GM12878 (cell line): ENCODE data around the gene CLIC3.

Experiments
- BACH1 ChIP-seq: fragments of 450-650 bp; IDR thresholded peaks from 2 replicates; pipeline ENCODE4 v1.6.1; 2017; ENCODE audit warnings: mild to moderate bottlenecking, borderline replicate concordance
- CREM ChIP-seq: IDR thresholded peaks from 2 replicates; pipeline ENCODE4 v1.6.1; 2014; ENCODE audit warnings: antibody characterized with exemption, low read depth
- CTCF ChIP-seq, 3 experiments: IDR thresholded peaks in 2 of 3; conservative IDR thresholded peaks in 1 of 3; 2 replicates each; pipeline ENCODE4 v1.5.1; 2011; ENCODE audit warnings: low read depth in 3 of 3, low read length in 3 of 3, mild to moderate bottlenecking in 3 of 3, control low read depth in 2 of 3, moderate library complexity in 2 of 3, inconsistent platforms in 1 of 3, mixed read lengths in 1 of 3; ENCODE audit not compliant: control insufficient read depth in 2 of 3, insufficient read depth in 1 of 3; ENCODE audit errors: extremely low read depth in 1 of 3
- ESRRA ChIP-seq: IDR thresholded peaks from 2 replicates; pipeline ENCODE4 v1.6.1; 2012; ENCODE audit warnings: mild to moderate bottlenecking, low read length, improper control_type of control experiment
- EZH2 ChIP-seq: IDR thresholded peaks from 2 replicates; pipeline ENCODE4 v1.6.1; 2012; ENCODE audit warnings: low read depth, mild to moderate bottlenecking, control low read depth, inconsistent platforms, low read length, borderline replicate concordance; ENCODE audit not compliant: control insufficient read depth
- FOXK2 ChIP-seq: fragments of 450-650 bp; IDR thresholded peaks from 2 replicates; pipeline ENCODE4 v1.6.1; 2017; ENCODE audit warnings: mild to moderate bottlenecking, moderate library complexity
- MXI1 ChIP-seq: fragments of 150-350 bp; IDR thresholded peaks from 2 replicates; pipeline ENCODE4 v1.6.1; 2011; ENCODE audit warnings: low read depth, mild to moderate bottlenecking, inconsistent platforms, low read length, improper control_type of control experiment
- POLR2A ChIP-seq: IDR thresholded peaks from 2 replicates; pipeline ENCODE4 v1.6.1; 2011; ENCODE audit warnings: low read depth, mild to moderate bottlenecking, low read length
- POLR2AphosphoS5 ChIP-seq: IDR thresholded peaks from 2 replicates; pipeline ENCODE4 v1.6.1; 2011; ENCODE audit warnings: mild to moderate bottlenecking, low read length, inconsistent platforms
- RAD21 ChIP-seq: IDR thresholded peaks from 2 replicates; pipeline ENCODE4 v1.6.1; 2011; ENCODE audit warnings: mild to moderate bottlenecking, low read depth, low read length, moderate library complexity; ENCODE audit not compliant: insufficient read depth
- RELA ChIP-seq: fragments of 450-650 bp; IDR thresholded peaks from 2 replicates; pipeline ENCODE4 v1.8.0; 2014; ENCODE audit warnings: borderline replicate concordance; ENCODE audit not compliant: partially characterized antibody
- SKIL ChIP-seq: fragments of 450-650 bp; IDR thresholded peaks from 2 replicates; pipeline ENCODE4 v1.6.1; 2017; ENCODE audit warnings: mild to moderate bottlenecking, low read depth, inconsistent platforms; ENCODE audit not compliant: poor library complexity, severe bottlenecking
- SRF ChIP-seq, 2 experiments: IDR thresholded peaks; 2 replicates each; pipeline ENCODE4 v1.6.1; 2011; ENCODE audit warnings: low read depth in 2 of 2, low read length in 2 of 2, mild to moderate bottlenecking in 1 of 2, moderate library complexity in 1 of 2
- TCF3 ChIP-seq: IDR thresholded peaks from 2 replicates; pipeline ENCODE4 v1.6.1; 2012; ENCODE audit warnings: low read depth, mild to moderate bottlenecking, low read length, borderline replicate concordance; ENCODE audit not compliant: insufficient read depth

- TF ChIP-seq BACH1 (no peak), RAD21 (no peak), EZH2 (no peak), TCF3 (no peak), SRF (IDR thresholded peaks at IDR 0.05; ENCODE audit: low read depth in 2 of 2, low read length in 2 of 2) (no peak), SKIL (no peak), CTCF (IDR thresholded peaks at IDR 0.05 in 2 of 3, conservative IDR thresholded peaks at IDR 0.05 in 1 of 3; ENCODE audit: control insufficient read depth in 2 of 3, extremely low read depth in 1 of 3, insufficient read depth in 1 of 3, low read depth in 3 of 3, low read length in 3 of 3) (no peak), FOXK2 (no peak), POLR2A (no peak), MXI1 (no peak), CREM (no peak), RELA (no peak), POLR2AphosphoS5 (no peak), ESRRA (no peak)
Measured at GRCh38 chr9:137012694-137013570, 16.6 kb upstream of the CLIC3 start.
